HG03571 (cell line): ENCODE data around the gene CEP128.

Experiments used
- ATAC-seq: cut with Tn5 transposase; IDR thresholded peaks from one replicate; pipeline ENCODE4 v1.9.1; 2021; ENCODE audit not compliant: unreplicated experiment

Gene CEP128

DNA sequence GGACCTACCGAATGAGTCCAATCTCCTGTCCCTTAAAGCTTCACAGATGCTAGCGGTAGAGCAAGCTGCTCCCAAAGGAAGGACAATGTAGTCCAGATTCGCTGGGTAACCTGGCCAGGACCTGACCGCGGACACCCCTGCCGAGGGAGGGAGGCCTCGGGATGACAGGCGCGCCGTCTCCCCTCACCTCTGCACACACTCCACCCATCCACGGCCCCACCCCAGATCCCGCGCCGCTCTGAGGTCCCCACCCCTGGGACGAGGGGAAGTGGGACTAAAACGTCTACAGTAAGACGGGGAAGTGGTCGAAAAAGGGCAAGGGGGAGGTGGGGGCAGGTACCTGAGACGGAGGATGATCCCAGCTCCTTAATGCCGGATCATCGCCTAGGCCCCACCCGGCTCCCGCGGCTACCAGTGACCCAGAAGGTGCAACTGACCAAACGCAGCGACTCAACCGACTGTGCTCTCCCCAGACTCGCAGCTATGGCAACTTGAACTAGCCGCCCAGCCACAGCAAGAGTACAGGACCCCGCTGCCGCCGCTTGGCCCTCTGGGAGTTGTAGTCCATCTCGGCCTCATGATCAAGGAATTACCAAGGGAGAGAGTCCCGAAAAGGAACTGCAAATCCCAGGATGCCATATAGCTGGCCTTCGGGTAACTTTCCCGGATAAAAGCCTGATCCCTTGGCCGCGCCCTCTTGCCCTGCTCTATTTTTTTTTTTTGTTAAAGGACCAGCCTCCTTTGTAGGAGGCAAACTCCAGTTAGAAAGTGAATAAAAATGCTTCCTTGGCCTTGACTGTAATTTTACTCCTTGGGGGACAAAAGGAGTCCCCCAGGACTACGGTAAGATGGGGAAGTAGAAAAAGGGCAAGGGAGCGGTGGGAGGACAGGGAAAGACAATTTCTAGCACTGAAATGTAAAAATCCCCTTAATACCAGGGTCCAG lies at the start of gene CEP128:
TSS of gene CEP128 (minus strand) at position 498 of the 945 bp plus-strand sequence.
- peak; percentile 97 for ATAC-seq

DNA sequence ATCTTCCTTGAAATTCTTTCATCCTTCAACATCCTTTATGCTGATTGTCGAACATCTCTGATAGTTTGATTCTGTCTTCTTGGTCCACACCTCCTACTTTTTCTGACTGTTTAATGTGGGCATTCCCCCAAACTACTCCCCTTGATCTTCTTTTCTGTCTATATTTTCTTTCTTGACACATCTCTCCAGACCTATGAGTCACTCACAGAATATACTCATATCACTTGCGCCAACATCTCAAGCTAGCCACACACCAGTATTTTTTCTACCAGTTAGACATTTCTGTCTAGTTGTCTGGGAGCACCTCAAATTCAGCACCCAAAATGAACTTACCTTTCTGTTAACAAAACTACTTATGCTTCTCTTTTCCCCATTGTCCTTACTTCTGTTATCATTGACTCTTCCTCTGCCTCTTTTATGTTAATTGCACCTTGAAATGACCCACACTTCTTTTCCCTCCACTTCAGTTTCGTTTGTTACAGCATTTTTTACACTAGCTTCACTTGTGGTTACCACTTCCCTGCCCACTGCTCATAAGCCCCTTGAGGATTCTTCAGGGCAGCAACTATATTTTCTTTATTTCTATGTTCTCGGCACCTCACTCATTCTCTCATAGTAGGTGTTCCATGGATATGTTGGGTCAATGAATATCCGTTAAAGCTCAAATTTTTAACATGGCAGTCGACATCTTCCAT lies 47.3 kb upstream of the CEP128 start:
- no peak for ATAC-seq

DNA sequence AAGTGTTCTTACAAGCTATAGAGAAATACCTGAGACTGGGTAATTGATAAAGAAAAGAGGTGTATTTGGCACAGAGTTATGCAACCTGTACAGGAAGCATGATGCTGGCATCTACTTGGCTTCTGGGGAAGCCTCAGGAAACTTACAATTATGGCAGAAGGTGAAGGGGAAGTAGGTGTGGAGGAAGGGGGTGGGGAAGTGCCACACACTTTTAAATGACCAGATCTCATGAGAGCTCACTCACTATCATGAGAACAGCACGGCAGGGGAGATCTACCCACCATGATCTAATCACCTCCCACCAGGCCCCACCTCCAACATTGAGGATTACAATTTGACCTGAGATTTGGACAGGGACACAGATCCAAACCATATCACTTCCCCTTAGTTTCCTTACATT lies 46.7 kb upstream of the CEP128 start:
- no peak for ATAC-seq

DNA sequence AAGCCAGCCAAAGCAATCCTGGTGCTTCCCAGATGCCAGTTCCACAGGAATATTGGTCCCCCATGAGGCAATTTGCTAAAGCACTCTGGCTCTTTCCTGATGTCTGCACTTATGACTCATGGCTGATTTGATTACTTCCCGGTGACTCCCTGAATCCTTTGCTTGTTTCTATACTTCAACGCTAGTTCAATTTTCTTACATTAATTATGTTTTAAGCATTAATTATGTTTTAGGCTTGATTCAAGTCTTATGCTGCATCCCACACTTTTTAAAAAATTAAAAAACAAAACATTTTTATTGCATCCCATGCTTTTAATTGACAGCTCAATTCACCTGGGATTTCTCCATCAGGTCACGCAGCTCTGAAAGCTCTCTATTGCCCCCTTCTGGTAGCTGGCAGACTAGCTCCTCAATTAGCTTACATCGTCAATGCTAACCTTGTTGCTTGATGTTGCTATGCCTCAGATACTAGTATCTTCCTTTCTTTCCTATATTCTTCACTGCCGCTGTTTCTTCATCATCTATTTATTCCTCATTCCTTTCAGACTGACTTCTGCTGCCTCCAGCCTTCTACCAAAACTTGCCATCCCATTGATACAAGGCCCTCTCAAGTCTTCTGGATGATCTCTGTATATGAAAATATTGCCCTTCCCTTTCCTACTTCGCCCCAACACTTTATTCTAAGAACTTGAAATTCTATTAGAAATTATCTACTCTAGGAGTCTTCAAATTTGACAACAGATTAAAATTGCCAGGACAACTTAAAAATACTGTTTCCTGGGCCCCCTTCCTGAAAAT lies 45.9 kb upstream of the CEP128 start:
- peak; percentile 81 for ATAC-seq

DNA sequence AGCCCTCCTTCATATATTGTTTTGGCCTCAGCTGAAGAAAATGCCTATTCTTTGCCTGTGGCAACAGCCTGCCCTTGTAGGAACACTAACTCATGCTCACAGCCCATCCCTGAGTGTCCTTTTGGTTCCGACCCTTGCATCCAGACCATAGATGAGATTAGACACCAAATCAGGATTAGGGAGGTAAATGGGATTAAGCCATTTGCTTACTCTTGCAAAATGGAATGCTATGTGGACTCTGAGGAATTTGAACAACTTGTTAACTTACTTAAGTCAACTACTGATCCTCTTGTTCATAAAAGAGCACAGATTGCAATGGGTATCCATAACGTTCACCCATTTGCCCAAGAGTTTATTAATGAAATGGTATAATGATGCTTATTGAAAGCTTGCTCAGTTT lies 41.2 kb upstream of the CEP128 start:
- no peak for ATAC-seq

DNA sequence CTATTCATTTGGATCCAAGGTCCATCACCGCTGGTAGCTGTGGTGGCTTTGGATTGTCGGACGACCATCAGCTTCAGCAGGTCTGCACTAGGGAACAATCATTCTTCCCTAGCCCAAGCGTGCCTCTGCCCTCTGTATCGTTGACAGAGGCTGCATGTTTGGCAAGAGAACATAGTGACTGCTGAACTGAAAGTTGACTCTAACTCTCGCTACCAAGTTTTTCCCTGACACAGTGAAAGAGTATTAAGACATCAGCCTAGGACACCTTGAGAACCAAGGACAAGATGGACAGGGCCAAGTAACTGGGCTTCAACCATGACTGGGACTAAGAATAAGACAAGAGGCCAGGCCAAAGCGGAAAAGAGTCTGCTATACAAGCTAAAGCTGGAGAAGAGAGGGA lies 40.1 kb upstream of the CEP128 start:
- no peak for ATAC-seq

DNA sequence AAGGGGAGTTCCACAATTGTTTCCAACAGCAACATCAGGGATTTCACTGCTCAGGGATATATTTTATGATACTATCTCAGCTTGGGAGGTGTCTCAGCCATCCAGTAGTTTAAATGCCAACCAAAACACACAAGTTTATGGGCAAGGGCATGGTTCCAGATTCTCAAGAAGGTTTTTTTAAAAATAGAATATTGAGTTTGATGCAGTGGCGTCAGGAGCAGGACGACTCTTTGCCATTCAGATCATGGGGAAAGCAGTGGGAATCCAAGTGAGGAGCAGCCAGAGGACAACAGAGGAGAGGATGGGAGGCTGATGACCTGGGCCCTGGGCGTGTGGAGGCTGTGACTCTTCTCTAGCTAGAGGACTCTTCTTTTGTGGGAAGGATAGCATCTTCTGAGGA lies 39.6 kb upstream of the CEP128 start:
- no peak for ATAC-seq

DNA sequence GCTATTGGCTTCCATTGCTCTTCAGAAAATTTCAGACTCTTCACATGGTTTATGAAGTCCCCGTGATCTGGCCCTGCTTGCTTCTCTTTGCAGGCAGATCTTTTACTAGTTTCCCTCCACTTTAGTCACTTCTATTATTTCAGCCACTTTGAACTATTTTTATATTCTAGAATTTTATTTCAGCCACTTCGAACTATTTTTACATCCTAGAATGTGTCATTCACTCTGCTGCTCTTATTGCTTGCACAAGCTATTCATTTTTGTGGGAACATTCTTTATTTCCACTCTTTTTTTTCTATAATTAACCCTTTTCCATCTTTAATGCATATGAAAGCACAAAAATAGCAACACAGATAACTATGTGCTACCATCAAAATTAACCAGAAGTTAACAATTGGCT lies 38.4 kb upstream of the CEP128 start:
- no peak for ATAC-seq

DNA sequence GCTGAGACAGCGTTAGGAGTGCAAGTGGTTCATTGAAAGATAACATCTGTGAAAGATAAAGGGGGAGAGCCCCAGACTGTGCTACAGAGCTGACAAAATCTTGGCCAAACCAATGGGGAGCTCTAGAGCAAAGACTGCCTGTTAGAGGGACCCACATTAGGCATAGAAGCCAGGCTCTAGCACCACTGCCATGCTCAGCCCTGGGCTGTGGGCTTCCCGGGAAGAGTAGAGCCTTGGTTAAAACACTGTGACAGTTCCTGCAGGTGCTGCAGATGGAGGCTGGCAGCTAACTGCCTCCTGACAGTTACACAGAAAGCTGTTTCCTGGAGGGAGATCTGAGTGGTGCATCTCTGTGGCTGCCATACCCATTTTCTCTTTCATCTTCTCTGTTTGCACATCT lies 36.9 kb upstream of the CEP128 start:
- ATAC-seq = no peak

DNA sequence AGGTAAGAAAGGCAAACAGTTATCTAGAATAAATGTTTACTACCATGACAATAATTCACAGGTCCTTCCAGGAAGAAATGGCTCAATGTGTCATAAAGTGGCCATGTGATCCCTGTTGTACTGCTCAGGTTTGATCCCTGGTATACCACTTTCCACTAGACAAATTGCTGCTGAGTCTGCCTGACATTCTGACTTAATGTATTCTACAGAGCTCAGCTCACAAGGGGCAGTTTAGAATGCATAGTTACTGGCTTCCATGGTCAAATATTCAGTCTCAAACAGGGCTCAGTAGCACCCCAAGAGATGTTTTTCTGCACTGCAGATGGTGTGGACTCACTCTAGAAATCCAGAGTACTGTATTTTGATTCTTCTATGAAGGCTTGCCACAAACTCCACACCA lies 35.7 kb upstream of the CEP128 start:
- ATAC-seq = no peak

DNA sequence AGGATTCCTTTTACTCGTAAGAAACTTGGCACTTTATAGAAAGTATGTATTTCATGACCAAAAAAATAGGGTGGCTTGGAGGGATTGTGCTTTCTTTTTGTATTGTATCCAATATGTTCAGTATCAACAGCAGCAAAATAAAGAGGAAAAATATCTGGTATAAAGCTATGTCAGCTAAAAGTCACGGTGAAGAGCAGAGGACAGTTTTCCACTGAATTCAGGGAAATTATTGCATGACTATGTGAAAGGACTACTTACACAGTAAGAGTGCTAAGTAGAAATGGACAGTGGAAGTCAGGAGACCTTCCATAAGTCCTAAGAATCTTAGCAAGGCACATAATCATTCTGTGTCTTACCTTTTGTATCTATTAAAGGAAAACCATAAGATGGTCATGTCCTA lies 33.1 kb upstream of the CEP128 start:
- ATAC-seq = no peak

DNA sequence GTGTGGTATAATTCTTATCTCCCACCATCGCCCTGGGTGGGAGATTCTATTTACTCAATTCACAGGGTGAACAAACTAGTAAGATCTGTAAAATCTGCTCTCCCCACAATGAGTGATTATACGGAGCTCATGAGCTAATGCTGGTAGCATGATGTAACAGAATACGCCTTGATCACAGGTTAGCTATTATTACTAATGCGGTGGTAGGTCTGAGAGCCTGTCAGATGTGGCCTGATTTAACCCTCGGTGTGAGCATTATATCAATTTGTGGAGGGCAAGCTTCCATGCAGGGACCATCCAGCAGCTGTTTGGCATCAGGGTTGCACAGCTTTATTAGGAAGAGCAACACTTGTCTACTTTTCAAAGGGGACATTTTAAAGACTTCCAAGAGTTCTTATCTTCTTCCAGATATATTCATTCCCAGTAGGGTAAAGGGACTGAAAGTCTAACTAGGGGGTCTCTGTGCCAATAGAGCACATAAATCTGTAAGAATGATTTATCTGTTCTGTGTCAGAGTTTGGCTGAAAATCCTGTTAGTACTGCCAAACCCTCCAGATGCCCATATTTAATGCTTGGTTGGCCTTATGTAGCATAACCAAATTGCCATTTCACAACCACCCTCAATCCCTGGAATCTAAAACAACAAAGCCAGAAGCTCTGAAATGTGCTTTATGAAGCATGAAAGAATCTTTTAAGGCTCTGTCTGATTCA lies 32.5 kb upstream of the CEP128 start:
- ATAC-seq = no peak

DNA sequence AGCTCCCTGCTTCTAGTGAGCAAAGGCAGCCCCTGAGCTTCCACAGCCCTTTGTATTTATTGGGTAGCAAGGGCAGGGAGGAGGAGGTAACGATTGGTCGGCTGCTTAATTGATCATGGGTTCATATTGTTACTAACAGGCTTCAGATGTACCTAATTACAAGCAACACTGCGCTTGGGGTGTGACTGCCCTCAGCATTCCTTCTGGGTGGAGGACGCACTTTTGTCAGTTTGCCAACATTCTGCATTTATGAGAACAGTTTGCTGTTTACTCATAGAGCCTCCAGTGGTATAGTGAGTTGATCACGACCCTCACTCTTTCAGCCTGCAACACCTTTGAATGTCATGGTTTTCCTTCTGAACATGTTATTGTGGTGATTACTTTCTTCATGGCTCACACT lies 23.5 kb upstream of the CEP128 start:
- ATAC-seq = no peak

DNA sequence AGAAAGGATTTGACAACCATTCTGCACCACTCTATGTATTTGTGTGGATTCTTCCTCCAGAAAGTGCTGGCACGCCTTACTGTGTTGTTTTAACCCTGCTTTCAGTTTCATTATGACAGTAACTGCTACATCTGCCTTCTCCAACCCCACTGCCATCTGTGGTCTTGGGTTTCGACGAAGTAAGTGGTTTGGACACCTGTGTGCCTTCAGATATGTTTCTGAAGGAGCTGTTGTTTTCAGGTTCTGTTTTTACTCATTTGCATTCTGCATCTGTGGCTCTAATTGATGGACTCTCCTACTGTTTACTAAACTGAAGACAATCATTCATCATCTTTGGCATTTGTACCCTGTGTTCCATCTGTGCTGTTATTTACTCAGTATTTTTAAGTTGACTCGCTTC lies 18.0 kb upstream of the CEP128 start:
- peak; percentile 97 for ATAC-seq

DNA sequence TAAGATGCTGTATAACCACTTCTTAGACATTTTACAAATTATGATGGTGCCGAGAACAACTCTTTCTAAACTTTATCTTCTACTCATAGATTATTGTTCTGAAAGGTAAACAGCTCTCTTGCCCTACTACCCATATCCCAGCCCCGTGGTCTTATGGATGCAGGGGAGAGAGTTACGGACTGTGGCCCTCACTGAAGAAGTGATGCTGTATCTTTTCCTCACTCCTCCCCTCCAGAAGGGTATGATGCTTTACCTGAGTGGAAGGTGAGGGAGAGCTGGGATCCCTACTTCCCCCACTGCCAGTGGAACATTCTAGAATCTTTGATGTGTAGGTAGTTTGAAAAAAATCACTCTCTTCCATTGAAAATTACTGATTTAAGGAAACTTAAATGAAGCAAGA lies 17.4 kb upstream of the CEP128 start:
- ATAC-seq = no peak

DNA sequence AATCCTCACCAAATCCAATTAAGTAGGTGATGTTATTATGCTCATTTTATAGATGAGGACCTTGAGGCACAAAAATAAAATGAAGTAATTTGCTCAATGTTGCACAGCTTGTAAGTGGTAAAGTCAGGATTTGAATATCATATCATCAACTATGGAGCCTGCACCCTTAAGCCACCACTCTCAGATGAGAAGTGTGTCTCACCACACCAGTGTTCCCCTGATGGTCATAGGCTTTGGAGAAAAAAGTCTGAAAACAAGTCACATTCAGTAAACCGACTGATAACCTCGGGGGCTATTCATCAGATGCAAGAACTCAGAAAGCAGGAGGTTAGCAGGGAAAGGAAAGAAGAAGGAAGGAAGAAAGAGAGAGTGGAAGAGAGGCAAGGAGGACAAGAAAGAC lies 16.7 kb upstream of the CEP128 start:
- ATAC-seq = no peak

DNA sequence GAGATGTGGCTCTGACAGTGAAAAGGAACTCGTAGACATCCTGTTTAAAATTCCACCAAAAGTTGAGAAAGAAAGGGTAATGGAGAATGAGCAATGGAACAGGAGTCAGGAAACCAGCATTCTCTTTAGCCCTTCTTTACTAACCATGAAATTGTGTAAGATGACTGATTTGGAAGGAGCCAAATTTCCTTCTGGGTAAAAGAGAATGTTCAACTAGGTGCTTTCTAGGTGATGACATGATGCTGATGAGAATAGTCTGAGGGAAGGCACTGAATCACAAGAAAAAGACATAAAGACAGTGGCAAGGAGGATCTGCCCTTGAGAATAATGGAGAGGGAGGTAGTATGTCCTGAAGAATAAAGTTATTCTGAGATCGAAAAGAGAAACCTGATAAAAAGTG lies 16.1 kb upstream of the CEP128 start:
- ATAC-seq = no peak

DNA sequence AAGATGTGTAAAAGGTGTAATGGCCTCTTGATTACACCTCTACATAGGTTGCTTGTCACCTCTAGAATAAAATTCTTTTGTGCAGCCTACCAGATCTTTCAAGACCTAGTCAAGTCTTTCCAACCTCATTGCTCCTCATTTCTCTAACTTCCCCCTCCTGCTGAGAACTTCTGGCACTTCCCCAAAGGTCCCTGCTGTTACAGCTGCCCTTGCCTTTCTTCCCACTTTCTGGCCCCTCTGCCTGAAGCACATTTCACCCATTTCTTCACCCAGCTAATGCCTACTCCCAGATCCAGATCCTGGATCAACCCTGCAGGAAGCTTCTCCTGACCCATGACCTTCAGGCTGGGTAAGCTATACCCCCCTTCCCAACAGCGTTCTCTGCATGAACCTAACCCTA lies 15.4 kb upstream of the CEP128 start:
- no peak for ATAC-seq

DNA sequence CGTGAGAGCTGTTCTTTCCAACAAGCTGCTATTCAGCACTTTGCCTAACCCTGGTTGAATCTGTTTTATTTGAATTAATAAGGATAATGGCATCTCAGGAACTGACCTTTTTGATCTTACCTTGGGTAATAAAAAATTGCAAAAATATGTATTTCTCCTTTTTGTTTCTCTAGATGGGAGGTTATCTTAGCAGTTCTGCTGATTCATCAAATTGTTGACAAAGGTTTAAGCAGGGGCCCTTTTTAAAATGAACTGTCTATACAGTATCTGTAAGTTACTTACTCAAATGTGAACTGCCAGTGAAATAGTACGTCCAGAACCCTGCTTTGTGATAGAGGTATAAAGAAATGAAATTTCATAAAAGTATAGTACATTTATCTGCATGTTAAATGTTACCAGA lies 14.6 kb upstream of the CEP128 start:
- ATAC-seq = no peak

DNA sequence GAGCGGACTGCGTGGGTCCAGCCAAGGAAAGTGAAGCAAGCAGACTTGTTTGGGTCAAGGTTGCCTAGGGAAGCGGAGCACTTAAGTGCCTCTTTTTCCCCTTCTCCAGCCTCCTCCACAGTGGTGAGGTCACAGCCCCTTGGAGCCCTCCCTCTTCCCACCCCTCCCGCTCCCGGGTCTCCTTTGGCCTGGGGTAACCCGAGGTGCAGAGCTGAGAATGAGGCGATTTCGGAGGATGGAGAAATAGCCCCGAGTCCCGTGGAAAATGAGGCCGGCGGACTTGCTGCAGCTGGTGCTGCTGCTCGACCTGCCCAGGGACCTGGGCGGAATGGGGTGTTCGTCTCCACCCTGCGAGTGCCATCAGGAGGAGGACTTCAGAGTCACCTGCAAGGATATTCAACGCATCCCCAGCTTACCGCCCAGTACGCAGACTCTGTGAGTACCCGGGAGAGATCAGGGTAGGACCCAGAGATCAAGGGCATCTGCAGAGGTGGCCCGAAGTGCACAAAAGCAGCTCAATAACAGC lies 13.9 kb upstream of the CEP128 start, which contains the start of gene TSHR:
TSS of gene TSHR (plus strand) at position 206 of the 526 bp plus-strand sequence. CDS start at position 266, 60 bp downstream.
- ATAC-seq = no peak
